Heart left ventricle (tissue), 13 donors: ENCODE measurements around the gene VWA3B.

Experiments used
- POLR2A ChIP-seq, 2 donors: fragments of 450-650 bp; IDR thresholded peaks; one replicate each; pipeline ENCODE4 v1.6.1; 2017; ENCODE audit warnings: antibody characterized with exemption in 2 of 2, mild to moderate bottlenecking in 2 of 2, moderate library complexity in 2 of 2
- TF ChIP-seq, protein P1 (sequence below), 12 donors: fragments of 200-600 bp; sonication (generic) in 4 of 12; IDR thresholded peaks; one replicate each; pipeline versions ENCODE4 v1.5.0 to v1.8.0; 2018 to 2022; ENCODE audit warnings: antibody characterized with exemption in 12 of 12, mild to moderate bottlenecking in 5 of 12
- donor health status: ischemic (EF 13 %, LVEDD 7.1; RV severe dilation, severe dysfunction).
- donor health status: DM: no; HTN: yes; CAD: no.
- donor health status: DM: no; HTN: no; CAD: no.
- donor health status: ischemic (EF 25% LVEDD 6.9; RV normal size, moderate dysfunction).
- donor health status: ischemic (EF 25% LVEDD 5.7; RV mildly dilated, moderate dysfunction).
- donor health status: ischemic (EF 35%, LVEDD 5.7; RV mildly dilated, moderate dysfunction).
- donor health status: nonischemic (EF 11% LVEDD 7.7; RV severe dilation, severe dysfunction).
- donor health status: DM: yes; HTN: yes; CAD: no.
- donor health status: PGD.
- donor health status: ischemic (EF 29% LVEDD 5.4; RV normal size, mild dysfunction).
- donor health status: nonischemic (EF 23%, LVEDD 6.1; RV moderate dilation, normal function).

DNA sequence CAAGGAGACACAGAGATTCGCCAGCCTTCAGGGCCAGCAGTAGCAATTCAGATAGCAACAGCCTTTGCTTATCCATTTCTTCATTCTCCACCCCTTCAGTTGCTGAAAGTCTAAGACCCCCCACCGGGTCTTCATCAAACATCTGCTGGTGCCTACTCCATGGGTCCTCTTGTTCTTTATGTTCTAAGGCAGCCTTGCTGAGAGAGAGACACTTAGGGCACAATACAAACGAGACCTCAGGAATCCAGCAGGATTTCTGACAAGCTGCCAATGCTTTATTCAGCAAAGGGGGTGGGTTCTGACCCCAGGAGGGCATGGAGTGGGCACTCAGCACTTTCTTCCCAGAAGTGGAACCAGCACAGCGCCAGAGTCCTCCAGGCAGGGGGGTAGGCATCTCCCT is 223.0 kb downstream of the VWA3B start:
- TF ChIP-seq, protein P1, sequence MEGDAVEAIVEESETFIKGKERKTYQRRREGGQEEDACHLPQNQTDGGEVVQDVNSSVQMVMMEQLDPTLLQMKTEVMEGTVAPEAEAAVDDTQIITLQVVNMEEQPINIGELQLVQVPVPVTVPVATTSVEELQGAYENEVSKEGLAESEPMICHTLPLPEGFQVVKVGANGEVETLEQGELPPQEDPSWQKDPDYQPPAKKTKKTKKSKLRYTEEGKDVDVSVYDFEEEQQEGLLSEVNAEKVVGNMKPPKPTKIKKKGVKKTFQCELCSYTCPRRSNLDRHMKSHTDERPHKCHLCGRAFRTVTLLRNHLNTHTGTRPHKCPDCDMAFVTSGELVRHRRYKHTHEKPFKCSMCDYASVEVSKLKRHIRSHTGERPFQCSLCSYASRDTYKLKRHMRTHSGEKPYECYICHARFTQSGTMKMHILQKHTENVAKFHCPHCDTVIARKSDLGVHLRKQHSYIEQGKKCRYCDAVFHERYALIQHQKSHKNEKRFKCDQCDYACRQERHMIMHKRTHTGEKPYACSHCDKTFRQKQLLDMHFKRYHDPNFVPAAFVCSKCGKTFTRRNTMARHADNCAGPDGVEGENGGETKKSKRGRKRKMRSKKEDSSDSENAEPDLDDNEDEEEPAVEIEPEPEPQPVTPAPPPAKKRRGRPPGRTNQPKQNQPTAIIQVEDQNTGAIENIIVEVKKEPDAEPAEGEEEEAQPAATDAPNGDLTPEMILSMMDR (IDR thresholded peaks at IDR 0.05), result no peak
- no peak for TF ChIP-seq POLR2A (IDR thresholded peaks at IDR 0.05)
